Measurements from ENCODE around the gene NUP210L. TPM values are rescaled to one million over a fixed set of nuclear protein-coding genes. Genes with fewer than 3 reads are reported as not detected.
A peak's percentile ranks its signal among the peaks of the same experiment; 100 is the strongest.
"Not testable (repeated sequence)": the region's sequence is repeated elsewhere in the genome, so short reads cannot be mapped to it uniquely, and the experiment has no call there.

Gene NUP210L
- total RNA-seq, 3 donors from 2014 or later (not counting 1 experiment from before 2014, with no cell fraction given): 0.13 to 0.24 (median 0.18) TPM

DNA sequence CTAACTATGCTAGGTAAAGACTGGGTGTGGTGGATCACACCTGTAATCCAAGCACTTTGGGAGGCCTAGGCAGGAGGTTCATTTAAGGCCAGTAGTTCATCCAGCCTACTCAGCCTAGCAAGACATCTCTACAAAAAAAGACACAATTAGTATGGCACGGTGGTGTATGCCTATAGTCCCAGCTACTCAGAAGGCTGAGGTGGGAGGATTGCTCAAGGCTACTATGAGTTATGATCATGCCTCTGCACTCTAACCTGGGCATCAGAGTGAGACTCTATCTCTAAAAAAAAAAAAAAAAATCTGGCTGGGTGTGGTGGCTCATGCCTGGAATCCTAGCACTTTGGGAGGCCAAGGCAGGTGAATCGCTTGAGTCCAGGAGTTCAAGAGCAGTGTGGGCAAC lies 21.6 kb downstream of the NUP210L start:
- no peaks in the 10 kb centered on the region for H3K4me1 ChIP-seq (ENCODE audit: control insufficient read depth, insufficient read depth, low read length)

DNA sequence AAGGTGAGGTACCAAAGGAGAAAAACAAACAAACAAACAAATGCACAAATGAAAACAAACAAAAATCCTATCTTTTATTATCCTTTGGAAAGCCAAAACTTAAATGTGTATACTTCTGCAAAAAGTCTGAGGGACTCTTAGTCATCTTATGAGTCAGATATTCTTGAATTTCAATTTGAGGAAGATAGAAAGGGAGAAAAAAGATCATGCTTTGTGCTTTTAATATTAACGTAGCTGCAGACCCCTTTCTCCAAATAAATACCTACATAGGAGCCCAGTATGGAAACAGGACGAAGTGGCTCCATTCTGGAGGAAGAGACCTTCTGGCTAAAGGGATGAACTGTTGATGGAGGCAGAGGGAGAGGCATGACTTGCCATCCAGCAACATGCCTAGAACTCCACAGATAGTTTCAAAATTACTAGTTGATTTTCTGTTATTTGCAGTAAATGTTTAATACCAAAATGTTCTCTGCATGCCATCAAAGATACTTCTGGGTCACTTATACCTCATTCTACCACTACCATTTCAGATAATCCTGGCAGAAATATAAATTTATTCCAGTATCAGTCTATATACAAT lies 25.4 kb downstream of the NUP210L start:
- H3K4me3 ChIP-seq (ENCODE audit: low read length): no peak overlapping the region
- no peaks in the 10 kb centered on the region for H3K27me3 ChIP-seq (ENCODE audit: control insufficient read depth, insufficient read depth, low read length)
- no peak overlapping the region for H3K27ac ChIP-seq (ENCODE audit: low read length)
- Mint-ChIP-seq H3K4me3 (no peak overlapping the region), H3K9me3 (no peaks in the 10 kb centered on the region), H3K36me3 (no peaks in the 10 kb centered on the region), H3K27me3 (ENCODE audit: low read depth in 2 of 2) (no peaks in the 10 kb centered on the region), H3K27ac (peak overlapping the region in 1 of 2 donors; percentile 63), H3K4me1 (no peaks in the 10 kb centered on the region)
- no peak for DNase-seq
- H3K9me3 ChIP-seq (ENCODE audit: control insufficient read depth, insufficient read depth, low read length): no peaks in the 10 kb centered on the region
- no peaks in the 10 kb centered on the region for H3K4me1 ChIP-seq (ENCODE audit: control insufficient read depth, insufficient read depth, low read length)
- ATAC-seq: no peak
- intact Hi-C loops (cut with micrococcal nuclease): no loop called here
- TF ChIP-seq, protein P1, sequence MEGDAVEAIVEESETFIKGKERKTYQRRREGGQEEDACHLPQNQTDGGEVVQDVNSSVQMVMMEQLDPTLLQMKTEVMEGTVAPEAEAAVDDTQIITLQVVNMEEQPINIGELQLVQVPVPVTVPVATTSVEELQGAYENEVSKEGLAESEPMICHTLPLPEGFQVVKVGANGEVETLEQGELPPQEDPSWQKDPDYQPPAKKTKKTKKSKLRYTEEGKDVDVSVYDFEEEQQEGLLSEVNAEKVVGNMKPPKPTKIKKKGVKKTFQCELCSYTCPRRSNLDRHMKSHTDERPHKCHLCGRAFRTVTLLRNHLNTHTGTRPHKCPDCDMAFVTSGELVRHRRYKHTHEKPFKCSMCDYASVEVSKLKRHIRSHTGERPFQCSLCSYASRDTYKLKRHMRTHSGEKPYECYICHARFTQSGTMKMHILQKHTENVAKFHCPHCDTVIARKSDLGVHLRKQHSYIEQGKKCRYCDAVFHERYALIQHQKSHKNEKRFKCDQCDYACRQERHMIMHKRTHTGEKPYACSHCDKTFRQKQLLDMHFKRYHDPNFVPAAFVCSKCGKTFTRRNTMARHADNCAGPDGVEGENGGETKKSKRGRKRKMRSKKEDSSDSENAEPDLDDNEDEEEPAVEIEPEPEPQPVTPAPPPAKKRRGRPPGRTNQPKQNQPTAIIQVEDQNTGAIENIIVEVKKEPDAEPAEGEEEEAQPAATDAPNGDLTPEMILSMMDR (IDR thresholded peaks at IDR 0.05): no peak
- no peaks in the 10 kb centered on the region for H3K36me3 ChIP-seq (ENCODE audit: control insufficient read depth, insufficient read depth, low read length)
- no CpG with 5 or more reads among the region's 2 CpGs for WGBS (ENCODE audit: insufficient coverage)

More for the DNA sequence above, 21.6 kb downstream of the NUP210L start:
- no peaks in the 10 kb centered on the region for H3K4me1 Mint-ChIP-seq
- intact Hi-C loops (cut with micrococcal nuclease): no loop called here
- H3K27ac Mint-ChIP-seq: no peak overlapping the region
- H3K36me3 ChIP-seq (ENCODE audit: control insufficient read depth, insufficient read depth, low read length): no peaks in the 10 kb centered on the region
- no peaks in the 10 kb centered on the region for H3K9me3 ChIP-seq (ENCODE audit: control insufficient read depth, insufficient read depth, low read length)
- H3K9me3 Mint-ChIP-seq: no peaks in the 10 kb centered on the region
- DNase-seq: no peak
- no peaks in the 10 kb centered on the region for H3K27me3 ChIP-seq (ENCODE audit: control insufficient read depth, insufficient read depth, low read length)
- no peak for ATAC-seq
- WGBS (ENCODE audit: insufficient coverage): 100% methylated on average over 2 of the region's 2 CpGs
- no peak overlapping the region for H3K4me3 ChIP-seq (ENCODE audit: low read length)
- TF ChIP-seq, protein P1 (IDR thresholded peaks at IDR 0.05): no peak
- H3K4me3 Mint-ChIP-seq: no peak overlapping the region
- H3K27ac ChIP-seq (ENCODE audit: low read length): no peak overlapping the region
- no peaks in the 10 kb centered on the region for H3K27me3 Mint-ChIP-seq (ENCODE audit: low read depth in 2 of 2)
- no peaks in the 10 kb centered on the region for H3K36me3 Mint-ChIP-seq

DNA sequence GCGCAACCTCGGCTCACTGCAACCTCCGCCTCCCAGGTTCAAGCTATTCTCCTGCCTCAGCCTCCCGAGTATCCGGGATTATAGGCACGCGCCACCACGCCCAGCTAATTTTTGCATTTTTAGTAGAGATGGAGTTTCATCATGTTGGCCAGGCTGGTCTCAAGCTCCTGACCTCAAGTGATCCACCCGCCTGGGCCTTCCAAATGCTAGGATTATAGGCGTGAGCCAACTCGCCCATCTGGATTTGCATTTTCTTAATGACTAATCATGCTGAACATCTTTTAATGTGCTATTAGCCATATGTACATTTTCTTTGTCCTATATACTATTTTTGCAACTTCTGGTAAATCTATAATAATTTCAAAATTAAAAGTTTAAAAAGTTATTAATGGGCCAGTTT lies 31.7 kb downstream of the NUP210L start:
- ATAC-seq; H3K4me3 Mint-ChIP-seq; H3K4me1 Mint-ChIP-seq; DNase-seq; H3K27ac Mint-ChIP-seq; H3K9me3 Mint-ChIP-seq; H3K27me3 ChIP-seq (ENCODE audit: control insufficient read depth, insufficient read depth, low read length); intact Hi-C loops (cut with micrococcal nuclease); H3K4me1 ChIP-seq (ENCODE audit: control insufficient read depth, insufficient read depth, low read length); H3K4me3 ChIP-seq (ENCODE audit: low read length); H3K27me3 Mint-ChIP-seq (ENCODE audit: low read depth in 2 of 2); H3K27ac ChIP-seq (ENCODE audit: low read length); H3K9me3 ChIP-seq (ENCODE audit: control insufficient read depth, insufficient read depth, low read length); H3K36me3 Mint-ChIP-seq; H3K36me3 ChIP-seq (ENCODE audit: control insufficient read depth, insufficient read depth, low read length): not testable (repeated sequence)
- 92% methylated on average over 11 of the region's 11 CpGs for WGBS (ENCODE audit: insufficient coverage)

DNA sequence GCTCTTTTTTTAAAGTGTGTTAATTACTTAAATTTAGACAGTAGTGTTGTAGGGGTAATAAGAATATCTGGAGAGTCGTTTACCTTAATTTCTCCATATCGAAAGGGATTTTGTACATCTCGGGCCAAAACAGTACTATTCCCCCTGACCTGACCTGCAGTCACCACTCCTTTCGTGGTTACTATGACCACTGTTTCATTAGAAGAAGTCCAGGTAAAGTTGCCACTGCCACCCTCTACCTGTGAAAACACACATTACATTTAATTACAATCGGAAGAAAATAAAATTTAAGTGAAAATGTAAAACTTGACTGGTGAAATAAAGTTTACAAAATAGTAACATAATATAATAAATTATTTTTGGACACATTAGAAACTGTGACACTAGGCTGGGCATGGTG lies 37.2 kb downstream of the NUP210L start:
- TF ChIP-seq, protein P1 (IDR thresholded peaks at IDR 0.05): no peak
- DNase-seq (no peak), ATAC-seq (no peak)
- no peak overlapping the region for H3K4me3 Mint-ChIP-seq
- H3K27ac Mint-ChIP-seq: no peak overlapping the region
- no peaks in the 10 kb centered on the region for H3K27me3 ChIP-seq (ENCODE audit: control insufficient read depth, insufficient read depth, low read length)
- H3K36me3 ChIP-seq (ENCODE audit: control insufficient read depth, insufficient read depth, low read length): no peaks in the 10 kb centered on the region
- no peaks in the 10 kb centered on the region for H3K36me3 Mint-ChIP-seq
- no peak overlapping the region for H3K27ac ChIP-seq (ENCODE audit: low read length)
- peaks cover 4% of the 10 kb centered on the region for H3K4me1 ChIP-seq (ENCODE audit: control insufficient read depth, insufficient read depth, low read length)
- no peak overlapping the region for H3K4me3 ChIP-seq (ENCODE audit: low read length)
- intact Hi-C loops (cut with micrococcal nuclease): no loop called here
- H3K9me3 ChIP-seq (ENCODE audit: control insufficient read depth, insufficient read depth, low read length): no peaks in the 10 kb centered on the region
- no peaks in the 10 kb centered on the region for H3K9me3 Mint-ChIP-seq
- H3K27me3 Mint-ChIP-seq (ENCODE audit: low read depth in 2 of 2): no peaks in the 10 kb centered on the region
- H3K4me1 Mint-ChIP-seq: peaks cover 12 to 16% of the 10 kb centered on the region in 2 donors
- 87% methylated on average over 4 of the region's 5 CpGs for WGBS (ENCODE audit: insufficient coverage)
